Astrocyte of the hippocampus (primary cell): ENCODE results near the gene TMTC1.
"Not testable (repeated sequence)": the region's sequence is repeated elsewhere in the genome, so short reads cannot be mapped to it uniquely, and the experiment has no call there.

Experiments used
- DNase-seq: peaks from one replicate; pipeline ENCODE4 v3.0.0; 2011; ENCODE audit warnings: low read depth, low spot score

Gene TMTC1

GRCh38 chr12:29783773-29784666, at the start of gene TMTC1:
TMTC1 (minus strand) TSS chr12:29783942; CDS start chr12:29783751, 191 bp downstream.
- DNase-seq: peak; percentile 87

GRCh38 chr12:29831173-29831572, 47.4 kb upstream of the TMTC1 start:
- no peak for DNase-seq

- DNase-seq: no peak
Measured at GRCh38 chr12:29830391-29830790, 46.6 kb upstream of the TMTC1 start.

- no peak for DNase-seq
Measured at GRCh38 chr12:29818916-29819623, 35.3 kb upstream of the TMTC1 start.

GRCh38 chr12:29816874-29817725, 33.4 kb upstream of the TMTC1 start:
- DNase-seq: no peak

GRCh38 chr12:29809616-29810361, 26.0 kb upstream of the TMTC1 start:
- not testable (repeated sequence) for DNase-seq

GRCh38 chr12:29807129-29807528, 23.4 kb upstream of the TMTC1 start:
- DNase-seq: no peak

- no peak for DNase-seq
Measured at GRCh38 chr12:29804019-29804418, 20.3 kb upstream of the TMTC1 start.

- peak; percentile 84 for DNase-seq
Measured at GRCh38 chr12:29799591-29799990, 15.8 kb upstream of the TMTC1 start.

- no peak for DNase-seq
Measured at GRCh38 chr12:29797565-29798355, 14.0 kb upstream of the TMTC1 start.

GRCh38 chr12:29796823-29797263, 13.1 kb upstream of the TMTC1 start:
- peak; percentile 93 for DNase-seq

- no peak for DNase-seq
Measured at GRCh38 chr12:29795715-29796114, 12.0 kb upstream of the TMTC1 start.

GRCh38 chr12:29794862-29795261, 11.1 kb upstream of the TMTC1 start:
- DNase-seq: no peak

- DNase-seq: no peak
Measured at GRCh38 chr12:29792853-29793252, 9.1 kb upstream of the TMTC1 start.

GRCh38 chr12:29792132-29792531, 8.4 kb upstream of the TMTC1 start:
- no peak for DNase-seq

- no peak for DNase-seq
Measured at GRCh38 chr12:29782871-29783772, 620 bp downstream of the TMTC1 start.

- peak; percentile 57 for DNase-seq
Measured at GRCh38 chr12:29782285-29782870, 1.4 kb downstream of the TMTC1 start.

- peak; percentile 9 for DNase-seq
Measured at GRCh38 chr12:29781705-29782266, 2.0 kb downstream of the TMTC1 start.
